PC-9 (cell line): Measurements from ENCODE around the gene NUB1. TPM values are rescaled to one million over a fixed set of nuclear protein-coding genes. Genes with fewer than 3 reads are reported as not detected.

ENCODE experiments used
- BruUV-seq: library from RNA; stranded (reverse); fragments of 400-500 nt; replicated peaks from 2 replicates; lab custom pipeline; 2021; lab: Mats Ljungman, UMichigan
- CTCF ChIA-PET: fragments of 300-600 bp; sonication (Branson Sonifier 250); formaldehyde crosslinking; loops from one replicate; lab custom pipeline; 2022; ENCODE audit warnings: antibody characterized with exemption; lab: Charles Lee
- POLR2A ChIA-PET: fragments of 300-600 bp; sonication (Branson Sonifier 250); formaldehyde crosslinking; loops from one replicate; lab custom pipeline; 2022; ENCODE audit warnings: antibody characterized with exemption; ENCODE audit not compliant: unreplicated experiment; lab: Charles Lee
- DNase-seq, 2 experiments: peaks; one replicate each; pipeline versions ENCODE4 v3.0.0 to v3.0.0-alpha.2; 2015 to 2022; ENCODE audit warnings: mixed read lengths in 1 of 2
- H2AFZ ChIP-seq: fragments of 200-600 bp; sonication (generic); 2 replicates; pipeline ENCODE4 v1.8.1; 2017; ENCODE audit warnings: antibody characterized with exemption
- H3F3A ChIP-seq: fragments of 200-600 bp; sonication (generic); 2 replicates; pipeline ENCODE4 v1.8.1; 2017; ENCODE audit warnings: antibody characterized with exemption, mild to moderate bottlenecking, low read depth; ENCODE audit not compliant: insufficient read depth
- H3K27ac ChIP-seq: fragments of 200-600 bp; sonication (generic); 2 replicates; pipeline ENCODE4 v1.6.1; 2016; ENCODE audit warnings: mixed run types
- H3K27me3 ChIP-seq: fragments of 200-600 bp; sonication (generic); 2 replicates; pipeline ENCODE4 v1.6.1; 2016; ENCODE audit warnings: low read depth, mixed run types; ENCODE audit not compliant: insufficient read depth
- H3K36me3 ChIP-seq: fragments of 200-600 bp; sonication (generic); 2 replicates; pipeline ENCODE4 v1.6.1; 2016; ENCODE audit warnings: low read depth, mixed run types
- H3K4me1 ChIP-seq: fragments of 200-600 bp; sonication (generic); replicated peaks from 2 replicates; pipeline ENCODE4 v1.6.1; 2016; ENCODE audit warnings: mixed run types; ENCODE audit not compliant: insufficient read depth
- H3K4me2 ChIP-seq: fragments of 200-600 bp; sonication (generic); 2 replicates; pipeline ENCODE4 v1.6.1; 2017; ENCODE audit warnings: mixed run types
- H3K4me3 ChIP-seq: fragments of 200-600 bp; sonication (generic); 2 replicates; pipeline ENCODE4 v1.6.1; 2016; ENCODE audit warnings: mixed run types
- H3K79me2 ChIP-seq: fragments of 200-600 bp; sonication (generic); 2 replicates; pipeline ENCODE4 v1.6.1; 2017; ENCODE audit warnings: low read depth, mixed run types
- H3K9me2 ChIP-seq: fragments of 200-600 bp; sonication (generic); 2 replicates; pipeline ENCODE4 v1.8.1; 2017; ENCODE audit warnings: mild to moderate bottlenecking; ENCODE audit not compliant: insufficient read depth
- H3K9me3 ChIP-seq: fragments of 200-600 bp; sonication (generic); 2 replicates; pipeline ENCODE4 v1.8.1; 2016; ENCODE audit warnings: low read depth; ENCODE audit not compliant: insufficient read depth
- H4K20me1 ChIP-seq: fragments of 200-600 bp; sonication (generic); 2 replicates; pipeline ENCODE4 v1.8.1; 2017; ENCODE audit not compliant: insufficient read depth
- EZH2 ChIP-seq: fragments of 200-600 bp; sonication (generic); IDR thresholded peaks from 2 replicates; pipeline ENCODE4 v1.8.0; 2017; ENCODE audit warnings: antibody characterized with exemption, low read depth
- intact Hi-C: fragments of 100-400 bp; cut with micrococcal nuclease; formaldehyde crosslinking; loops from one replicate; pipeline ENCODE4 v1.10.0; 2022; ENCODE audit not compliant: unreplicated experiment
- total RNA-seq: library from RNA; stranded (reverse); gene quantifications from 2 replicates; pipeline ENCODE4 v1.2.3, GENCODE V29; 2021
- TF ChIP-seq, protein P1 (sequence below): fragments of 200-600 bp; sonication (generic); conservative IDR thresholded peaks from 2 replicates; pipeline ENCODE4 v1.6.1; 2017; ENCODE audit warnings: mixed run types, antibody characterized with exemption, mild to moderate bottlenecking, moderate library complexity

The NUB1 gene
- total RNA-seq, 1 experiment from 2014 or later, result 80.6 TPM

DNA sequence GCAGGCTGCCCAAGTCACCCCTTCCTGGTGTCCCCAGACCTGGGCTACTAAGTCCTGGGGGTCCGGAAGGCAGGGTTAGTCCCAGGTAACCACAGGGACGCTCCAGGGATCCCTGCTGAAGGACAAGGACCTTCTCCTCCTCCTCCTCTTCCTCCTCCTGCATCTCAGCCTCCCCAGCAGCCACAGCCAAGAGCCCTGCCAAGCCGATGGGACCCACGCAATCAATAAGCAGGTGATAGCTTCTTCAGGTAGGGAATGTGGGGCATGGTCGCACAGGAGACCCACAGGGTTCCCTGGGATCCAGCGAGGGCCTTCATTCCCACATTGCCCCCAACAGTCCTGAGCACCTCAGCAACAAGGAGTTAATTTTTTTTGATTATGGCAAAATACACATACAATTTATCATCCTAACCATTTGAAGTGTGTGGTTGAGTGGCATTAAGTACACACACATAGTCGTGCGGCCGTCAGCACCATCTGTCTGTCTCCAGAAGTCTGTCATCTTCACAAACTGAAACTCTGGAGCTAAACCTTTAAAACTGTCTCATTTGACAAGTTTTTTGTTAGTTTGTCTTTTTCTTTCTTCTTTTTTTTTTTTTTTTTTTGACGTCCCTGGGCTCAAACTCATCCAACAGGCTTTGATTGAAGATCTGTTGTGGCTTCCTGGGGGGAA is 86.2 kb downstream of the NUB1 start:
- Histone ChIP-seq H3K36me3 (no peaks in the 10 kb centered on the region), H3K4me2 (peak overlapping the region; percentile 26), H3K79me2 (no peaks in the 10 kb centered on the region), H3K4me3 (no peak overlapping the region), H4K20me1 (no peaks in the 10 kb centered on the region), H3K9me3 (0 out of 2 replicates have a peak, but pooled peaks cover 1% of the 10 kb centered on the region), H3K4me1 (peaks cover 51% of the 10 kb centered on the region), H2AFZ (no peak overlapping the region), H3K9me2 (no peaks in the 10 kb centered on the region), H3K27ac (peak overlapping the region; percentile 55), H3K27me3 (no peaks in the 10 kb centered on the region), H3F3A (peaks cover 7% of the 10 kb centered on the region; the same call in 1 of the 2 replicates)
- TF ChIP-seq, protein P1, sequence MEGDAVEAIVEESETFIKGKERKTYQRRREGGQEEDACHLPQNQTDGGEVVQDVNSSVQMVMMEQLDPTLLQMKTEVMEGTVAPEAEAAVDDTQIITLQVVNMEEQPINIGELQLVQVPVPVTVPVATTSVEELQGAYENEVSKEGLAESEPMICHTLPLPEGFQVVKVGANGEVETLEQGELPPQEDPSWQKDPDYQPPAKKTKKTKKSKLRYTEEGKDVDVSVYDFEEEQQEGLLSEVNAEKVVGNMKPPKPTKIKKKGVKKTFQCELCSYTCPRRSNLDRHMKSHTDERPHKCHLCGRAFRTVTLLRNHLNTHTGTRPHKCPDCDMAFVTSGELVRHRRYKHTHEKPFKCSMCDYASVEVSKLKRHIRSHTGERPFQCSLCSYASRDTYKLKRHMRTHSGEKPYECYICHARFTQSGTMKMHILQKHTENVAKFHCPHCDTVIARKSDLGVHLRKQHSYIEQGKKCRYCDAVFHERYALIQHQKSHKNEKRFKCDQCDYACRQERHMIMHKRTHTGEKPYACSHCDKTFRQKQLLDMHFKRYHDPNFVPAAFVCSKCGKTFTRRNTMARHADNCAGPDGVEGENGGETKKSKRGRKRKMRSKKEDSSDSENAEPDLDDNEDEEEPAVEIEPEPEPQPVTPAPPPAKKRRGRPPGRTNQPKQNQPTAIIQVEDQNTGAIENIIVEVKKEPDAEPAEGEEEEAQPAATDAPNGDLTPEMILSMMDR, result no peak
- TF ChIP-seq EZH2, result no peak
- ChIA-PET POLR2A (interaction anchor here (0.6 kb wide), 1 partner anchor 68 kb away, joined by 5 read pairs; no protein-coding TSS in a partner anchor), CTCF (interaction anchor here (0.5 to 1.0 kb wide), 5 partner anchors 8 to 42 kb away, joined by 3 to 12 read pairs (median 4); no protein-coding TSS in a partner anchor)
- BruUV-seq, result no TSS peak
- intact Hi-C loops, result loop anchor here (1.0 to 5.0 kb wide), 6 partner anchors 17 to 369 kb away; no protein-coding TSS in a partner anchor
- no peak for DNase-seq

Other genes starting within 250 kb of the NUB1 start
- gene GBX1, start 174.1 kb upstream of the NUB1 start, total RNA-seq, result not detected in 2 replicates
- not detected in 2 replicates for gene ASB10, start 154.6 kb upstream of the NUB1 start, total RNA-seq
- gene H2BK1, start 131.3 kb upstream of the NUB1 start, total RNA-seq, result not detected in 2 replicates
- 45.8 and 49.4 TPM in 2 replicates for gene ABCF2, start 114.6 kb upstream of the NUB1 start, total RNA-seq
- 47.4 and 54.9 TPM in 2 replicates for gene CHPF2, start 109.3 kb upstream of the NUB1 start, total RNA-seq
- 4.6 and 5.7 TPM in 2 replicates for gene SMARCD3, start 93.1 kb upstream of the NUB1 start, total RNA-seq
- gene WDR86, start 68.2 kb downstream of the NUB1 start, total RNA-seq, result 7.7 and 12.4 TPM in 2 replicates
- gene CRYGN, start 98.3 kb downstream of the NUB1 start, total RNA-seq, result 1.0 and 1.2 TPM in 2 replicates
- gene RHEB, start 178.1 kb downstream of the NUB1 start, total RNA-seq, result 201 and 202 TPM in 2 replicates